ENCODE results near the gene TTC9C.
A peak's percentile ranks its signal among the peaks of the same experiment; 100 is the strongest.
"Not testable (repeated sequence)": the region's sequence is repeated elsewhere in the genome, so short reads cannot be mapped to it uniquely, and the experiment has no call there.

Gene TTC9C

GRCh38 chr11:62728171-62728988 lies at the start of gene TTC9C:
TTC9C (plus strand) TSS chr11:62728486; CDS start chr11:62728849, 363 bp downstream.
- peak; percentile 76 for DNase-seq (ENCODE audit: low read depth)

- peak; percentile 79 for DNase-seq (ENCODE audit: low read depth)
These were observed 49.3 kb upstream of the TTC9C start, which contains the start of gene UBXN1 for GRCh38 chr11:62678770-62679696. UBXN1 (minus strand) TSS chr11:62679073; CDS start chr11:62678923, 150 bp downstream.

- DNase-seq (ENCODE audit: low read depth), result no peak
These were observed 47.5 kb upstream of the TTC9C start for GRCh38 chr11:62680825-62681240.

GRCh38 chr11:62682518-62682917 lies 45.8 kb upstream of the TTC9C start:
- DNase-seq (ENCODE audit: low read depth), result no peak

GRCh38 chr11:62687508-62688396 lies 40.5 kb upstream of the TTC9C start:
- no peak for DNase-seq (ENCODE audit: low read depth)

GRCh38 chr11:62688491-62688890 lies 39.8 kb upstream of the TTC9C start:
- no peak for DNase-seq (ENCODE audit: low read depth)

- no peak for DNase-seq (ENCODE audit: low read depth)
These were observed 38.7 kb upstream of the TTC9C start, which contains the start of gene LRRN4CL for GRCh38 chr11:62689421-62690183. LRRN4CL (minus strand) TSS chr11:62689530; CDS start chr11:62688508, 1,022 bp downstream.

- not testable (repeated sequence) for DNase-seq (ENCODE audit: low read depth)
These were observed 34.7 kb upstream of the TTC9C start for GRCh38 chr11:62693624-62694023.

GRCh38 chr11:62694455-62695167 lies 33.7 kb upstream of the TTC9C start:
- DNase-seq (ENCODE audit: low read depth), result peak; percentile 57

GRCh38 chr11:62702246-62702645 lies 26.0 kb upstream of the TTC9C start:
- DNase-seq (ENCODE audit: low read depth), result no peak

- not testable (repeated sequence) for DNase-seq (ENCODE audit: low read depth)
These were observed 24.4 kb upstream of the TTC9C start for GRCh38 chr11:62703921-62704320.

GRCh38 chr11:62705413-62705812 lies 22.9 kb upstream of the TTC9C start:
- no peak for DNase-seq (ENCODE audit: low read depth)

GRCh38 chr11:62705880-62706849 lies 22.1 kb upstream of the TTC9C start:
- peak; percentile 93 for DNase-seq (ENCODE audit: low read depth)

- DNase-seq (ENCODE audit: low read depth), result no peak
These were observed 21.4 kb upstream of the TTC9C start for GRCh38 chr11:62706850-62707247.

GRCh38 chr11:62707277-62707861 lies 20.9 kb upstream of the TTC9C start, which contains the start of the genes BSCL2 and GNG3:
BSCL2 (minus strand) TSS chr11:62707424; CDS start chr11:62707195, 229 bp downstream.
GNG3 (plus strand) TSS chr11:62707676; CDS start chr11:62708296, 620 bp downstream.
- DNase-seq (ENCODE audit: low read depth), result no peak

- no peak for DNase-seq (ENCODE audit: low read depth)
These were observed 19.9 kb upstream of the TTC9C start for GRCh38 chr11:62708392-62708791.

GRCh38 chr11:62708793-62709192 lies 19.5 kb upstream of the TTC9C start:
- peak; percentile 23 for DNase-seq (ENCODE audit: low read depth)
